CD4-positive, alpha-beta T cell (primary cell): ENCODE data around the gene ELK4. TPM values are rescaled to one million over a fixed set of nuclear protein-coding genes. Genes with fewer than 3 reads are reported as not detected.

Experiments used
- ATAC-seq: fragments of 200-7000 bp; cut with Tn5 transposase; one replicate; pipeline ENCODE4 v1.10.0; 2022; ENCODE audit warnings: mild to moderate bottlenecking; ENCODE audit not compliant: poor library complexity
- CTCF ChIA-PET: fragments of 350-600 bp; sonication (Branson Sonifier 250); formaldehyde crosslinking; loops from one replicate; lab custom pipeline; 2021; ENCODE audit warnings: antibody characterized with exemption, inconsistent platforms; lab: Charles Lee
- POLR2A ChIA-PET: fragments of 350-600 bp; sonication (Branson Sonifier 250); formaldehyde crosslinking; loops from one replicate; lab custom pipeline; 2021; ENCODE audit warnings: antibody characterized with exemption, inconsistent platforms; lab: Charles Lee
- DNase-seq, 14 experiments: peaks; one replicate each; pipeline ENCODE4 v3.0.0-alpha.2; 2013 to 2020; ENCODE audit warnings: mixed read lengths in 2 of 14
- H3K27ac ChIP-seq, 2 donors: one replicate each; pipeline versions ENCODE4 v1.5.1 to v1.7.0; 2013; ENCODE audit warnings: low read length in 2 of 2, low read depth in 1 of 2, mild to moderate bottlenecking in 1 of 2
- H3K27me3 ChIP-seq, 2 experiments: 1 replicate in 1 of 2; 2 replicates in 1 of 2; pipeline versions ENCODE4 v1.6.1 to v1.7.0; 2013; ENCODE audit warnings: low read length in 2 of 2, control low read depth in 1 of 2, mild to moderate bottlenecking in 1 of 2, moderate library complexity in 1 of 2; ENCODE audit not compliant: insufficient read depth in 2 of 2, control insufficient read depth in 1 of 2
- H3K36me3 ChIP-seq: one replicate; pipeline ENCODE4 v1.6.1; 2013; ENCODE audit warnings: low read length, control low read depth; ENCODE audit not compliant: insufficient read depth
- H3K4me1 ChIP-seq: one replicate; pipeline ENCODE4 v1.6.1; 2013; ENCODE audit warnings: low read length, control low read depth; ENCODE audit not compliant: insufficient read depth
- H3K4me3 ChIP-seq: one replicate; pipeline ENCODE4 v1.5.1; 2013; ENCODE audit warnings: mild to moderate bottlenecking, low read length, moderate library complexity
- H3K9me3 ChIP-seq, 2 experiments: 1 replicate in 1 of 2; 2 replicates in 1 of 2; pipeline versions ENCODE4 v1.6.1 to v1.7.0; 2013; ENCODE audit warnings: low read length in 2 of 2, mild to moderate bottlenecking in 2 of 2, control low read depth in 1 of 2, moderate library complexity in 1 of 2; ENCODE audit not compliant: control insufficient read depth in 1 of 2, insufficient read depth in 1 of 2
- H3K27ac Mint-ChIP-seq: one replicate; pipeline ENCODE4 v1.8.0; 2020; ENCODE audit warnings: mixed read lengths
- H3K27me3 Mint-ChIP-seq: one replicate; pipeline ENCODE4 v1.8.0; 2021; ENCODE audit warnings: mixed read lengths
- H3K36me3 Mint-ChIP-seq: one replicate; pipeline ENCODE4 v1.8.0; 2021; ENCODE audit warnings: low read depth, mixed read lengths
- H3K4me1 Mint-ChIP-seq: one replicate; pipeline ENCODE4 v1.8.0; 2021; ENCODE audit warnings: low read depth, mixed read lengths
- H3K4me3 Mint-ChIP-seq: one replicate; pipeline ENCODE4 v1.8.0; 2020; ENCODE audit warnings: mild to moderate bottlenecking, mixed read lengths
- H3K9me3 Mint-ChIP-seq: one replicate; pipeline ENCODE4 v1.8.0; 2020; ENCODE audit warnings: mixed read lengths
- intact Hi-C, 2 experiments: fragments of 100-400 bp; cut with DNase I in 1 of 2; cut with micrococcal nuclease in 1 of 2; formaldehyde crosslinking; loops; one replicate each; pipeline versions ENCODE4 v1.15.1 to v1.9.0; 2023 to 2025; cut with DNase I, micrococcal nuclease
- total RNA-seq, 174 experiments: library from RNA in 2 of 174; stranded (reverse) in 2 of 174; gene quantifications; one replicate each; pipeline ENCODE4 v1.2.3 and lab custom pipeline; 2021 to 2026
- TF ChIP-seq, protein P1 (sequence below): fragments of 200-600 bp; IDR thresholded peaks from one replicate; pipeline ENCODE4 v1.8.0; 2022; ENCODE audit warnings: antibody characterized with exemption, mild to moderate bottlenecking

The ELK4 gene
- total RNA-seq, 2 experiments from 2014 or later, result 145 to 154 TPM

DNA sequence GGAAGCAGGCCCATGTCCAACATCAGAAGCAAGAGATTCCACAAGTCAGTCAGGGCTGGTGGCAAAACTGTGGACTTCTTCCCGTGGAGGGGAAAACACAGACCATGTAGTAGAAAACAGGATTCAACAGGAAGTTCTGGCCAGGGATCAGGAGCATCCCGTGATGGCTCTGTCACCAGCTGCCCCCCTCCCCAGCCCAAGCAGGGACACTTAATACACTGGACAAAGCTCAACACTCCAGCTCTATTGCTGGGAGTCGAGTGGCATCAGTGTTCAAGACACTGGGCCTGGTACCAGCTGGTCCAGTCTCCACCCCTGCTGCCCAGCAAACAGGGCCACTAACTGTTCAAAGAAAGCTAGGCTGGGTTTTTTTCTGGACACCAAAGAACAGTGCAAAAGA, 44.8 kb upstream of the ELK4 start:
- Histone ChIP-seq H3K27me3 (peaks cover 0 to 5% of the 10 kb centered on the region in 2 experiments), H3K4me1 (peaks cover 12% of the 10 kb centered on the region), H3K9me3 (peaks cover 0 to 6% of the 10 kb centered on the region in 2 experiments), H3K27ac (no peak overlapping the region), H3K36me3 (no peaks in the 10 kb centered on the region), H3K4me3 (no peak overlapping the region)
- intact Hi-C loops, result no loop called here
- no peak overlapping the region for H3K27ac Mint-ChIP-seq
- TF ChIP-seq, protein P1, sequence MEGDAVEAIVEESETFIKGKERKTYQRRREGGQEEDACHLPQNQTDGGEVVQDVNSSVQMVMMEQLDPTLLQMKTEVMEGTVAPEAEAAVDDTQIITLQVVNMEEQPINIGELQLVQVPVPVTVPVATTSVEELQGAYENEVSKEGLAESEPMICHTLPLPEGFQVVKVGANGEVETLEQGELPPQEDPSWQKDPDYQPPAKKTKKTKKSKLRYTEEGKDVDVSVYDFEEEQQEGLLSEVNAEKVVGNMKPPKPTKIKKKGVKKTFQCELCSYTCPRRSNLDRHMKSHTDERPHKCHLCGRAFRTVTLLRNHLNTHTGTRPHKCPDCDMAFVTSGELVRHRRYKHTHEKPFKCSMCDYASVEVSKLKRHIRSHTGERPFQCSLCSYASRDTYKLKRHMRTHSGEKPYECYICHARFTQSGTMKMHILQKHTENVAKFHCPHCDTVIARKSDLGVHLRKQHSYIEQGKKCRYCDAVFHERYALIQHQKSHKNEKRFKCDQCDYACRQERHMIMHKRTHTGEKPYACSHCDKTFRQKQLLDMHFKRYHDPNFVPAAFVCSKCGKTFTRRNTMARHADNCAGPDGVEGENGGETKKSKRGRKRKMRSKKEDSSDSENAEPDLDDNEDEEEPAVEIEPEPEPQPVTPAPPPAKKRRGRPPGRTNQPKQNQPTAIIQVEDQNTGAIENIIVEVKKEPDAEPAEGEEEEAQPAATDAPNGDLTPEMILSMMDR, result no peak
- peaks cover 13% of the 10 kb centered on the region for H3K4me1 Mint-ChIP-seq
- DNase-seq, result no peak
- ATAC-seq, result no peak
- CTCF ChIA-PET, result interaction anchor here (1.4 to 1.9 kb wide), 3 partner anchors 18 to 301 kb away, joined by 4 to 5 read pairs (median 4); no protein-coding TSS in a partner anchor
- peaks cover 39% of the 10 kb centered on the region for H3K27me3 Mint-ChIP-seq
- POLR2A ChIA-PET, result no interaction called here
- no peaks in the 10 kb centered on the region for H3K9me3 Mint-ChIP-seq
- H3K4me3 Mint-ChIP-seq, result no peak overlapping the region
- H3K36me3 Mint-ChIP-seq, result no peaks in the 10 kb centered on the region

DNA sequence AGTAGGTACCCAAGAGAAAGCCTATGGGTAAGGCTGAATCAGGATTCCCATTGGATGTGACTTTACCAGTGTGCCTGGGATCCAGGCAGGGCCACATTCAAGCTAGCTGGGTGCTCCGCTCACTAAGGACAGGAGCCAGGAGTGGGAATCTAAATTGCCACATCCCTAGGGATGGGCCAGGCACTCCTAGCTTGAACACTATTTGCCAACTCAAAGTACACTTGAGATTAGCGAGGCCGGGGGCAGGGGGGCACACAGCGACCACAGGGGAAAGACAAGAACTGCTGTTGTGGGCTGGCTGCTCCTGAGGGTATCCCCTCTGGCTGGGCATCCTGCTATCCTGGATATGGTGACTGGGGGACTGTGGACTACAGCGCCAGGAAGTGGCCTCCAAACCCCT, 44.2 kb upstream of the ELK4 start:
- peaks cover 12% of the 10 kb centered on the region for H3K4me1 ChIP-seq
- H3K36me3 ChIP-seq, result no peaks in the 10 kb centered on the region
- H3K27me3 Mint-ChIP-seq, result peaks cover 39% of the 10 kb centered on the region
- TF ChIP-seq, protein P1, result no peak
- ChIA-PET POLR2A (no interaction called here), CTCF (no interaction called here)
- no peak overlapping the region for H3K27ac ChIP-seq
- H3K27me3 ChIP-seq, result peaks cover 0 to 5% of the 10 kb centered on the region in 2 experiments
- H3K4me3 ChIP-seq, result no peak overlapping the region
- ATAC-seq (no peak), DNase-seq (no peak)
- intact Hi-C loops, result no loop called here
- no peak overlapping the region for H3K27ac Mint-ChIP-seq
- no peaks in the 10 kb centered on the region for H3K9me3 Mint-ChIP-seq
- H3K4me3 Mint-ChIP-seq, result no peak overlapping the region
- H3K36me3 Mint-ChIP-seq, result no peaks in the 10 kb centered on the region
- H3K9me3 ChIP-seq, result peaks cover 0 to 6% of the 10 kb centered on the region in 2 experiments
- peaks cover 11% of the 10 kb centered on the region for H3K4me1 Mint-ChIP-seq

DNA sequence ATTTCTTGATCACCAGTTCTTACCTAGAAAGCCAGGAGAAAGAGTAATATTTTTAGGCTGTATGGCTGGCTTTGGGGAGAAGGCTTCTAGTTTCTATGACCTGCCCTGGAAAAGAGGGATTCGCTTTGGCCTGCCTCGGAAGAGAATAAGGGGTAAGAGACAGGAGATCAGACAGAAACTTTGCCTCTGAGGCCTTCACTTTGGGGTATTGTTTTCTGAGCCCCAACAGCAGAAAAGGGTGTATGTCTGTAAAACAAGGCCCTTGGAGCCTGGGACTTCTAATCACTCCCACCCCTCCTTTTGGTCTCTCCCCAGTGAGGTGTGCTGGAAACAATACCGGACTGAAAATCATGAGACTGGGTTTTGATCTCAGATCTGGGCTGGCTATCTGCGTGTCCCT, 43.4 kb upstream of the ELK4 start:
- Histone ChIP-seq H3K36me3 (no peaks in the 10 kb centered on the region), H3K27me3 (peaks cover 1 to 7% of the 10 kb centered on the region in 2 experiments), H3K27ac (no peak overlapping the region), H3K9me3 (peaks cover 0 to 6% of the 10 kb centered on the region in 2 experiments), H3K4me3 (no peak overlapping the region), H3K4me1 (peaks cover 10% of the 10 kb centered on the region)
- TF ChIP-seq, protein P1, result no peak
- Mint-ChIP-seq H3K9me3 (no peaks in the 10 kb centered on the region), H3K36me3 (no peaks in the 10 kb centered on the region), H3K4me3 (no peak overlapping the region), H3K27ac (no peak overlapping the region), H3K4me1 (peaks cover 6% of the 10 kb centered on the region), H3K27me3 (peaks cover 35% of the 10 kb centered on the region)
- POLR2A ChIA-PET, result no interaction called here
- CTCF ChIA-PET, result no interaction called here
- ATAC-seq (no peak), DNase-seq (no peak)
- intact Hi-C loops, result no loop called here
